HG03280 (cell line): ENCODE data around the gene GAB1.
"Not testable (repeated sequence)": the region's sequence is repeated elsewhere in the genome, so short reads cannot be mapped to it uniquely, and the experiment has no call there.

ENCODE experiments used
- ATAC-seq: cut with Tn5 transposase; IDR thresholded peaks from one replicate; pipeline ENCODE4 v1.9.1; 2021; ENCODE audit warnings: mild to moderate bottlenecking, moderate library complexity; ENCODE audit not compliant: unreplicated experiment

Gene GAB1

DNA sequence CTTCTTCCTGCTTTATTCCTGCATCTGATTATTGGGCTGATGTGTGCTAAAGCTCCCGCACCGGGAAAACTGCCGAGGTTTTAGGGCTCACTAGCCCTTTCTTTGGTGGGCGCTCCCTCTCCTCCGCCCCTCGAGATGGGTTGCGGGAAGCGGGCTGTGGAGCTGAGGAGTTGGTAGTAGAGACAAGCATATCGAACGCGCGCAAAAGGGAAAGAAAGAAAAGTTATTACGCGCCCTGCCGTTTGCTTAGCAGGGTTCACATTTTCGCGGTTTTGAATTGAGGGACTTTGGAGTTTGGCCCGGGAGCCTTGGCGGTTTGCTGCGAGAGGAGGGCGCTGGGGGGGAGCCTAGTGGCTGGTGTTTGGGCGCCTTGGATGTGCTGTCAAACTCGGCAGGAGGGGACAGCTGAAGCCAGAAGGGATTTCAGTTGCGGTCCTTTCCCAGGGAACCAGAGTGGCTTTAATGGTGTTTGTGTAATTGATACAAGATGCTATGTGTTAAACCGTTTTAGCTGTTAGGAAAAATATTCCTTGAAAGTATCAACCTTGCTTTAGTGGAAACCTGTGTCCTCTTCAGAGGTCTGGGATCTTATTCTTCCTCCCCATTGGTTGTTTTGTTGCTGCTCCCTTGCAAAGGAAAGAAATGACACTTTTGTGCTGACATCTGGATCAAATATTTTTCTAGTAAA is 1.1 kb downstream of the GAB1 start:
- ATAC-seq: no peak

DNA sequence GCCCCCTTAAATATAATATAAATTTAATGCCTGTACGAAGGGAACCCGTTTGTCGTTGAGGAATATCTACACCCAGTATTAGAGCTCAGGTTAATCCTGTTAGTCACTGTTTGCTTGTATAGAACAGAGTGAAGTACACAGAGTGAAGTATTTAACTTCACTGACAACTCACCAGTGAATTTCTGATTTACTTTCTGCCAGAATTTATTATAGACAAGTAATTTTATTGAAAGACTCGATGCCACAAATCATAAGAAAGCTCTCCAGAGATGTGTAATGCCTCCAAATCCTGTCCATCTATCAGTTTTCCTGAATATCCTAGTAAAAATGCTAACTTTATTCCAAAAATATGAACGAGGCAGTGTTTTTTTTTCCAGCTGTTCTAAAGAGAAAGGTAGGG is 1.6 kb downstream of the GAB1 start:
- ATAC-seq: no peak

DNA sequence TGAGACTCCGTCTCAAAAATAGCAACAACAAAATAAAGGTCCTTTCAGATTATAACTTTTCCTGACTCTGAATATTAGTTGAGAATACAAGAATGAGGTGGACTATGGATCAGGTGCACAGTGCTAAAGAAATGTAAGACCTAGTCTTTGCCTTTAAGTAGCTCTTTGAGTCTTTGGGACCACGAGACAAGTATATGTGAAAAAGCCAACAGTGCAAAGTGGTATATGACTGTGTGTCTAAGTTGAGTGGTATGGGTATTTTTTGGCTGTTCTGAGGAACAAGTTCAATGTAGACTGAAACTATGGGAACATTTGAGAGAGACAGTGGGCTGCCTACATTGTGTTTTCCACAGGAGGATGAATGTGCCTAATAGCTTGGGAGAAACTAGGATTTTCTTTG is 2.8 kb downstream of the GAB1 start:
- ATAC-seq: no peak

DNA sequence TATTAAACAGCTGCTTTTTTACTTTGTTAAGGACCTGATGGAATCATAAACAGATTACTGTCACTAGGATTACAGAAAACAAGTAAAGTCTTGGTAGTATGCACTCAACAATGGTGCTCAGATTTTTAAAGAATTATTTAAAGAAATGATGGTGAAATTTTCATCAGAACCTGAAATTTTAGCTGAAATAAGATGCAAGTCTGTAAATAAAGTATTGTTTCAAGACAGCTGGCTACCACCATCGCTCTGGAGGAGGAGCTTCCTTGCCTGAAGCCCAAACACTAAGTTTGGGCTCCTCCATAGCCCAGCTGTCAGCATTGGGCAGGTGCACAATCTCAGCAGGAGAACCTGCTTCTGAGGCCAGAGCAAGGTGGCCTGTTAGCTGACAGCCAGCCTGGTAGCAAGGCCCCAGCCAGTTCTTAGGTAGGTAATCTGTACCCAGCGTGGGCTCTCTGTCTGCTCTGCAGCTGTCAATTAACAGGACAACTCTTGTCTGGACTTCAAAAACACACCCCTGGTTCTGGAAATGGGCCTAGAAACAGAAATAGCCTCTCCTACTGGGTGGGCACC is 4.6 kb downstream of the GAB1 start:
- no peak for ATAC-seq

DNA sequence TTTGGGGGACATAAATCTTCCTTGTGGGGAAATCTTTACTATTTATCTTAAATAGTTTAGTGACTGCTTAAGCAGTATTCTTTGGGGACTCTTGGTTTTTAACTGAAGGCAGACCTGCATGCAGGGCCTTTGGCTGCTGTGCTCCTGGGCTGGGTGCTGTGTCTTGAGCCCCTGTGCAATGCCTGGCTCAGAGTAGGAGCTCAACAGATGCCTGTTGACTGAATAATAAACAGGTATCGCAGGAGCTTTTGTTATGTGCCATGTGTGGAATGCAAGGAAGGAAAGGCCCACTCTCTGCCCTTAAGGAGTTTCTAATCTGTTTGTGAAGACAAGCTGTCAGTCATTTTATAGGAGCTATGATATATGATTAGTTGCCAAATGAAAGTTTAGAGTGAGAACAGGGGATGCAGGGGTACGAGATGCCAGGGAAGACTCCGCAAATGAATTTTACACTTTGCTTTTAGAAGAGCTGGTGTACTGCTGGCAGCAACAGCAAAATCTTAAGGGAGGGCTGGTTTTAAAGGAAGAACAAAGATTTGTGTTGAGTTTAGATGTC is 6.7 kb downstream of the GAB1 start:
- no peak for ATAC-seq

DNA sequence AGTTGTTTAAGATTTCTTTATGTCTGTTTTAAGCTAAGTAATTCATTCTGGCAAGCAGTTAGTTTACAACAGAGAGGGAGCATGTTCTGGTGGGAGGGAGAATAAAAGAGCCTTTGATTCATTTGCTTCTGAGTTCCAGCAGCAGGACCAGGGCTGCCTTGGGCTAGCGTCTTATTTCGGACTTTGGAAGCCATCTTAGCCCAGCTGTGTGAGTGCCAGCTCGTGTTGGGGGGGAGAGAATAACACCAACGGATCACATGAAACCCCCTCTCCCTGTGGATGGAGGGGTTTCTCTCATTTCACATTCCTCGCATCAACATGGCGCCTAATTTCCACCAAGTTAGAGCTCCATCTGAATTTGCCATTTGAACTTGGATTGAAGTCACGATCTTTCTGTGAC is 7.4 kb downstream of the GAB1 start:
- no peak for ATAC-seq

DNA sequence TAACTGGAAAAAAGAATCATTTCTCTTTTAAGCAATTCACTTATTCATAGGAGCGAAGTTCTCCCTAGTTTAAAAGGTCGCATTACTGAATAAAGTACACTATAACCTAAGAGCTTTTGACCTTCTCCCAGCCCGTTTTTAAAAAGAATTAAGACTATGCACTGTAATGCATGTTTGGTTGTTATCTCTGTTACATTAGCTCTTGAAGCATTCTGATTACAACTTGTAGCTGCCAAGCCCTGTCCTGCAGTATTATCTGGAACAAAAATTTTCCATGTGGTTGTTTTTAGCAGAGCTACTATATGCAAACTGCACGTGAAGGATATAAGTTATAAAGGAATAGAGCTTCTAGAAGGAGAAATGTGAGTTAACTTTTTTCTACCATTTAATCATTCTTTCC is 8.1 kb downstream of the GAB1 start:
- ATAC-seq: no peak

DNA sequence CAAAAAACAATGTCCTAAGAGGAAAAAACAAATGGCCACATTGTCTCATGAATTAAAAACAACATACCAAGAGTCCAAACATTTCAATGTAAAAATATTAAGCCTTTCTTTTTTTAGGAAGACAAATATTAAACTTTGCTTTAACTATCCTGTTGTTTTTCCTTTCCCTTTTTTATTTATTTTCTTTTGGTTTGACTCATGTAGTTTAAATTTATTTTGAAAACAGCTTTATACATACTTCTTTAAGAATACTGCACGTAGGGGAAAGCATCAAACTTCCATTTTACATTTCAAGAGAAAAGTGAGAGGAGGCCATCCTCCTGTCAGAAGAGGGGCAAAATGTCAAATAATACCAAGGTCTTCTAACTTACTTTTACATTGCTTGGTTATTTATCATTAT is 8.7 kb downstream of the GAB1 start:
- no peak for ATAC-seq

DNA sequence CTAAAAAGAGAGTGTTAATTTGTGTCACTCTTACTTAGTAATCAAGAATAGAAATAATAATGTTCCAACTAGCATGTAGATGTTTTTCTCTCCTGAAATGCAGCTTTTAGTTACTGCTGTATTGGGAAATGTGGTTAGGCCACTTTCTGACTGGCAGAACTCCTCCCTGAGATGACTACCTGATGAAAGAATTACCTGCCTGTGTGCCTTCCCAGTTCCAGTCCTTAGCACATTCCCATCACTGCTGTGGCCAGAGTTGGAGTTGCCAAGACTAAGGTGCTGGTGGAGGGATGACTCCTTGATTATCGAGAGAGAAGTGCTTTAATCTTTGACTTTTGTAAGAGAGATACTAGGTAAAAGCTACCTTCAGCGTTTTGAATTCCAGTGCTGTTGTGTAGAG is 9.5 kb downstream of the GAB1 start:
- ATAC-seq: no peak

DNA sequence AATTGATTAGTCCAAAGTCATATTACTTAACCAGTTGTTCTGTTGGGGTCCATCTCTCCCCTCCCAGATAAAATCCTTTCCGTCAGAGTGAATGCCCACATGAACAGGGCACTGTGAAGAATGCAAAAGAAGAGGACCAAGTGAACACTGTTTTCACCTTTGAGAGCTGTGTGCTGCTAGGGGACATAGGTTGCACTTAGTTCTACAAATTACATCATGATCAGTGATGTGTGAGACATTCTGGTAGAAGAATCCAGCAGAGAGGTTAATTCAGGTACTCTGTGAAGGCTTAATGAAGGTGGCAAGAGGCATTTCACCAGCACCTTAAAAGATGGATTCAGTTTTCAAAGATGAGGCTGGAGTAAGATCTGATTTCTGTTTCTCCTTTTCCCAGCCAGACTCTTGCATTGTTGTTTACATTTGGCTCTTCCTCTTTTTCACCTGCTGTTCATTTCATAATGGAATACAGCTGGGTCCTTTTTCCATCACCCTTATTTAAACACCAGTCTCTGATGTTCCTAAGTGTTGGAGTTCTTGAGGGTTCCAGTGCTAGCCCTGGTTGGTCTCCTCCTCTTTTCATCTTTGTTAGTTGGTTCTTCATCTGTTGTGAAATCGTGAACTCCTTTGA is 10.9 kb downstream of the GAB1 start:
- no peak for ATAC-seq

DNA sequence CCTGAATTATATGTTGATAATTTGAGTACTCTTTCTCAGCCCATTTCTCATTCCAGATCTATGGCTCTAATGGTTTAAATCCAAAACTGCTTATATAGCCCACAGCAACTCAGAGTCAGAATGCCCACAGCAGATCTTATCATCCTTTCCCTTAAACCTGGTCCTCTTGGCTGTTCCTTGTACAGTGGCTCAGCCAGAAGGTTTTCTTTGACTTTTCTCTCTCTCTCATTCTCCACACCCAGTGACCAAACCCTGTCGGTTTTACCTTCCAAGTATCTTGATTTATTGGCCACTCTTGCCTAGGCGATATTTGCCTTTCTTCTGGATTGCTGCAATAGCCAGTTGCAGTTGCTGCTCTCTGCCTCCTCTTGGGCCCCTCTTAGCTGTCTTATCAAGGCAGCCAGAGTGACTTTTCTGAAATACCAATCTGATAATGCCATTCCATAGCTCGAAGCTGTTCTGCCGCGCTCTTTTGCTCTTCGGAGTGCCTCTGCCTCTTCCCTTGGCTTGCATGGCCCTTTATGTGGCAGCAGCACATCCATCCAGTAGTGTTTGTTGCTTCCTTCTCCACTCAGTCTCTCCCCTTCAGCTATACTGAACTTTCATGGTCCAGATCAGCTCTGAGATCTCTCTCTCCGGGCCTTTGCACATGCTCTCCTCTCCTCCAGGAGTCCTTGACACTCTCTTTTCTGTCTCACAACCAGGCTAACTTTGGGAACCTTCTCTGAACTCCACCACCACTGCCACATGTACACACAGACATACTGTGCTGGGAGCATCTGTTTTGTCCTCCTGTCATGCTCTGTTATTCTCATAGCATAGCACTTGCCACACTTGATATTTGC is 11.8 kb downstream of the GAB1 start:
- ATAC-seq: no peak

DNA sequence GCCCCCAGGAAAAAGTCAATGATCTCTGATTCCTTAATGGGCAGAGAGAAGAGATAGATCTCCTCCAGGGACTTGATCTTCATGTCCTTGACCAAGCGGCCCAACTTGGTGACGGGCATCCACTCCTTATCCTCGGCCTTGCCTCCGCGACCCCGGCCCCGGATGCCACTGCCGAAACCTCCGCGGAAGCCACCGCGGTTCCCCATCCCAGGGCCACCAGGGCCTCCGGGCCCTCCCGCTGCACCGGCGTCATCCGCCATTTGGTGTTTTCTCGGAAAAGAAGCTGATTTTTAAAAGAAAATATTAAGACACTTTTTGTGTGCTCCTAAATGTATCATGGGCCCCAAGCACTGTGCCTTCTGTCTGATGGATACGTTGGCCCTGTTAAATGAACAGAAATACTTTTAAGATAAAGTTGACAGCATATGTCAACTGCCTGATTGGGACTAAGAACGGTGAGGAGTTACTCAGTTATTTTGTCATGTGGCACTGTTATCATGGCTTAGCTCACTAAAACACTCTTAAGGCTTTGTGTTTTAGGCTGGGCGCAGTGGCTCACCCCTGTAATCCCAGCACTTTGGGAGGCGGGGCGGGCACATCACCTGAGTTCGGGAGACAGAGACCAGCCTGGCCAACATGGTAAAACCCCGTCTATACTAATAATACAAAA is 13.3 kb downstream of the GAB1 start:
- ATAC-seq: not testable (repeated sequence)

DNA sequence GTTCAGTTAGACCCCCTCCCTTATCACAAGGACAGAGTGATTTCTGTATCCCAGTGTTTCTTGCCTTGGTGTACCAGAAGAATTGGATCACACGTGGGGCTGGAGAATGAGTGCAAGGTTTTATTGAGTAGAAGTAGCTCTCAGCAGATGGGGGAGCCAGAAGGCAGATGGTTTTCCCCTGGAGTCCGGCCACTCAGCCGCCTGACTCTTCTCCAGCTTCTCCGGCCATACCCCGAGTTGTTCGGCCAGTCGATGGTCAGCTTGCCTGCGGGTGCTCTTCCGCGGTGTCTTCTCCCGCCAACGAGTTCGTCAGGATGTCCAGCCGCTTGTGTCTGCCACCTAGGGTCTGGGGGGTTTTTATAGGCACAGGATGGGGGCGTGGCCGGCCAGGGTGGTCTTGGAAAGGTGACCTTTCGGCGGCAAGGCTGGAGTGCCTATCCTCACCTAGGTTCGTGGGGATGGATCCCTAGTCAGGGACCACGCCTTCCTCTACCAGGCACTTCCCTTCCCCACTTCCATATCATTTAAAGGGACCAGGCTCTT is 14.5 kb downstream of the GAB1 start:
- ATAC-seq: no peak

DNA sequence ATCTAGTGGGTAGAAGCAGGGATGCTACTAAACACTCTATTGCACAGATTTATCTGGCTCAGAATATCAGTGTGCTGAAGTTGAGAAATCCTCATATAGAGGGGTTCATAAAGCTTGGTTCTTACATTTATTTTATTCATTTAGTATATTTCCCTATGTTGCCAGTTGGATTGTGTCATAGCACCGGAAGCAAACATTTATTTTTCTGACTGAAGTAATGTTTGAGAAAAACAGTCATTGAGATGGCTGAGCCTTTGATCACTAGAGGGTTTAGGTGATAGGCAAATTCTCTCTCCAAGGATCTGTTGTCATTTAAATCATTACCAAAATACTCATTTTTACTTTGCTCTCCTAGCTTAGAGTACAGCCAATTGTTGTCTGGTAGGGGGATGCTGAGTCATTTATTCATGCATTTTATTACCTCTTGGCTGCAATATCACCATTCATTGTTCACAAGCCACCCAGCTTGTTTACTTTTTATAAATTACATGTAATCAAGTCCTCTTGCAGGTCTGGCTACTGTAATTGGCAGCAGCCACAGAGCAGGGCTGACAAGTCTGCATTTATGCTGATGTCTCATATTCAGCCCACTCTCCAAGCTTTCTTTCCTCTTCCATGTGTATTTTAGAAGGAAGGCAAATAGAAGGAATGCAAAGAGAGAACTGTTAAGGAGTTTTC is 15.2 kb downstream of the GAB1 start:
- ATAC-seq: no peak

DNA sequence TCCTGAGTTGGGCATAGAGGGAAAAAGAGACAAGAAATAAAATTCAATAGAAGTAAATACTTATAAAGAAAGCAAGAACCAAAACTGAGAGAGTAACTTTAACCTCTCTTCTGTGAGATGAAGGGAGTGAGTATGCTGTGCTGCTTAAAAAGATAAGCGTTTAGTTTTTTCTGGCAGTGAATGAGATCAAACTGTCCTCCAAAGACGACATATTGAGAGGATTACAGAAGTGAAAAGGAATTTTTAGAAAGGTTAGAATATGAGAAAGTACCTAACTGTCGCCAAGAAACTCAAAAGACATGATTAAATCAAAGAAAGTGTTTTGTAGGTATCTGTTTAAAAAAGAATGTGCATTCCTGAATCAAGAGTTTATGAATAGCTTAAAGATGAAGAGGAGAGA is 16.0 kb downstream of the GAB1 start:
- no peak for ATAC-seq

DNA sequence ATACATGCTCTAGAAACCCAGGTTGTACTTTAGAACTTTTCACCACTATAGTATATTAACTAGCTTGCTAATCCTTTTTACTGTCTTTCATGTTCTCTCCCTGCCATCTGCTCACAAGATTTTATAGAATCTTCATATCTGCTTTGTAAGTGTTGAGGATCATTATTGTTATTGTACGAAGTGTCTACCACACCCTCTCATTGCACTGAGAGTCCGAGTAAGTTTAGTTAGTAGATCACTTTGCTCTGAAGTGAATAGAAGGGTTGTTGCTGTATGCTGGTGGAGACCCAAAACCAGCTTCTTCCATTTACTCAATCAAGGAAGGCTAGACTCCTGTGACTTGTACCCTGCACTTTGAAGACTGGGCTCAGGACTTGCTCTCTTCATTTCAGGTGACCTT is 17.1 kb downstream of the GAB1 start:
- no peak for ATAC-seq

DNA sequence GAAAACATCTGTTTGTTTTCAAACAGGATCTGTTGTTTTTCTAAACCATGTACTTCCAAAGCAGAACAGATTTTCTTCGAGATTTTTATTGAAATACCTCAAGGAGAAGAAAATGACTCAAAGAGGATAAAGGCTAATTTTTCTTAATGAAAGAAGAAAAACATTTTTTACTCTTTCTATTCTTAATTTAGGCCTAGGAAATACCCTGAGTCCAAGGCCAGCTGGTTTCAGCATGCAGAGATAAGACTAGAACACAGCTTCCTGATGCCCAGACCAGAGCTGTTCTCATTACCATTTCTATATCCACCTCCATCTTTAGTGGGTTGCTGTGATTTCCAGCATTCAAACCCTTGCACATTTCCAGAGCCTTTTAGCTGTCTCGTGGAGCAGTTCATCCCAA is 18.3 kb downstream of the GAB1 start:
- ATAC-seq: peak; percentile 28

DNA sequence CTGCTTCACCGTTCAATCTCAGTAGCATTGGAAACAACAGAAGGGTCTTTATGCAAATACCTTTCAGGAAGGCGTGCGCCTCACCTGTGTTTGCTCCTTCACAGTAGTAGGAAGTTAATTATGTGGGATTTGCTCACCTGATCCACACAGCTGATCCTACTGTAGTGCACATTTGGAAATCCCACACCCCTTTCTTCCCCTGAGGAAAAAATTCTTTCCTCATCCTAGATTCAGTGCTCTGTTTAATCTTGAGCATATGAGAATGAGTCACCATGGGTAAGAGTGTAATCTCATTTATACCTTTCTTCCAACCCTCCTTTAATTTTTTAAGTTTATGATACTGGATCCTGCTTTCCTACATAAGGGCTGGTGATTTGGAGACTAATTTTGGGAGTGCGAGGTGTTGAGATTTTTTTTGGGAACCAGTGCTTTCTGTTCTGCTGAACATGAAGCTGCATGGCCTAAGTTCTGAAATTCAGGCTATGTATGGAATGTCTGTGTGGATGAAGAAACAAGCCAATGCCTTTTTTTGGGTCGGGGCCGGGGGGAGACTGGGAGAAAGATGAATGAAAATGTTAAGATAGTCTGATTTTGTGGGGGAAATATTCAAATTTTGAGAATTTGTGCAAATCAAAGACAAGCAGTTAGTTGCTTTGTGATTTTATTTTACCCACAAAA is 19.0 kb downstream of the GAB1 start:
- no peak for ATAC-seq

DNA sequence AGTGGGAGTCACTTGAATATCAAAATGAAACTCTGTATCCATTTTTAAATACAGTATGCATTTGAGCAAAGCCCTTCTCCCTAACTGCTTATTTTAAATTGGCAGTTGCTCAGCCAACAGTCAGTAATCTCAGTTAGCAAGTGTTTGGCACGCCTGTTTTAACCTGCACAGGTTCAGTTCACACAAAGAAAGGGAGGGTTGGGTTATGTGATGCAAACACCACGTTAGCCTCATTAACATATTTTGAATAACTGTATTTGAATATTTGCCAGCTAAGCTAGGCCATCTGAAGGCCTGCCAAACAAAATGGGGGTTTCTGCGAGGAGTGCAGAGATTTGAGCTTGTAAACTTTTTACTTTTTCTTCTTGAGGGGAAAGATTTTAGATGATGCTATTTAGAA is 19.8 kb downstream of the GAB1 start:
- ATAC-seq: no peak
